GM10266 (cell line): Measurements from ENCODE around the gene GPATCH2.

Experiments
- DNase-seq: peaks from one replicate; pipeline ENCODE4 v3.0.0; 2012; ENCODE audit errors: extremely low spot score
- CTCF ChIP-seq: IDR thresholded peaks from 2 replicates; pipeline ENCODE4 v1.5.1; 2012; ENCODE audit warnings: mild to moderate bottlenecking, low read depth; ENCODE audit not compliant: control insufficient read depth, insufficient read depth; ENCODE audit errors: missing control alignments

The GPATCH2 gene

GRCh38 chr1:217540321-217540720 is 90.6 kb downstream of the GPATCH2 start:
- no peak for TF ChIP-seq CTCF
- no peak for DNase-seq

- TF ChIP-seq CTCF = no peak
- no peak for DNase-seq
Observed at GRCh38 chr1:217539510-217539909, 91.4 kb downstream of the GPATCH2 start.

- no peak for DNase-seq
- TF ChIP-seq CTCF = no peak
Observed at GRCh38 chr1:217535601-217536377, 95.1 kb downstream of the GPATCH2 start.

GRCh38 chr1:217534566-217534965 is 96.3 kb downstream of the GPATCH2 start:
- no peak for TF ChIP-seq CTCF
- no peak for DNase-seq

- no peak for TF ChIP-seq CTCF
- DNase-seq = no peak
Observed at GRCh38 chr1:217528271-217528670, 102.6 kb downstream of the GPATCH2 start.

GRCh38 chr1:217527151-217527550 is 103.7 kb downstream of the GPATCH2 start:
- TF ChIP-seq CTCF = no peak
- no peak for DNase-seq

- no peak for TF ChIP-seq CTCF
- DNase-seq = no peak
Observed at GRCh38 chr1:217526636-217527035, 104.3 kb downstream of the GPATCH2 start.
